GM12874 (cell line): Measurements from ENCODE around the gene FGGY.

Source experiments
- CTCF ChIP-seq: IDR thresholded peaks from 2 replicates; pipeline ENCODE4 v1.5.1; 2011; ENCODE audit warnings: low read depth, mild to moderate bottlenecking, control low read depth, low read length, moderate library complexity; ENCODE audit not compliant: insufficient read depth

The FGGY gene

GRCh38 chr1:59406437-59407164 is 109.7 kb downstream of the FGGY start:
- no peak for TF ChIP-seq CTCF

GRCh38 chr1:59408608-59409240 is 111.8 kb downstream of the FGGY start:
- TF ChIP-seq CTCF: no peak

GRCh38 chr1:59409549-59409948 is 112.7 kb downstream of the FGGY start:
- no peak for TF ChIP-seq CTCF

GRCh38 chr1:59409986-59410385 is 113.1 kb downstream of the FGGY start:
- no peak for TF ChIP-seq CTCF

- TF ChIP-seq CTCF: no peak
Observed at GRCh38 chr1:59410457-59410856, 113.6 kb downstream of the FGGY start.

- TF ChIP-seq CTCF: no peak
Observed at GRCh38 chr1:59411147-59411546, 114.3 kb downstream of the FGGY start.

- TF ChIP-seq CTCF: no peak
Observed at GRCh38 chr1:59412718-59413326, 115.9 kb downstream of the FGGY start.
